Measurements from ENCODE around the gene ISG20.

GRCh38 chr15:88705769-88706165 is 67.0 kb downstream of the ISG20 start:
- no peak for TF ChIP-seq CTCF (IDR thresholded peaks at IDR 0.05)
- no peak for TF ChIP-seq TCF7L2 (IDR thresholded peaks at IDR 0.05; ENCODE audit: low read depth, low read length)
- no peak for TF ChIP-seq POLR2AphosphoS5 (IDR thresholded peaks at IDR 0.05; ENCODE audit: low read depth, low read length)
